GM23248 (cell line): ENCODE measurements around the gene PYGB. TPM values are rescaled to one million over a fixed set of nuclear protein-coding genes. Genes with fewer than 3 reads are reported as not detected.
A peak's percentile ranks its signal among the peaks of the same experiment; 100 is the strongest.

ENCODE experiments used
- DNase-seq: peaks from one replicate; pipeline ENCODE4 v3.0.0-alpha.2; 2015
- H2AFZ ChIP-seq: fragments of 200-600 bp; sonication (generic); 2 replicates; pipeline ENCODE4 v1.6.1; 2016; ENCODE audit warnings: antibody characterized with exemption
- H3F3A ChIP-seq: fragments of 200-600 bp; sonication (generic); 2 replicates; pipeline ENCODE4 v1.6.1; 2016; ENCODE audit warnings: mild to moderate bottlenecking, antibody characterized with exemption, mixed run types; ENCODE audit not compliant: insufficient read depth
- H3K27ac ChIP-seq: fragments of 200-600 bp; sonication (generic); 2 replicates; pipeline ENCODE4 v1.5.1; 2016; ENCODE audit warnings: mild to moderate bottlenecking
- H3K27me3 ChIP-seq: fragments of 200-600 bp; sonication (generic); replicated peaks from 2 replicates; pipeline ENCODE4 v1.6.1; 2016; ENCODE audit warnings: mild to moderate bottlenecking; ENCODE audit not compliant: insufficient read depth
- H3K36me3 ChIP-seq: fragments of 200-600 bp; sonication (generic); 2 replicates; pipeline ENCODE4 v1.6.1; 2016; ENCODE audit warnings: low read depth, mild to moderate bottlenecking
- H3K4me1 ChIP-seq: fragments of 200-600 bp; sonication (generic); 2 replicates; pipeline ENCODE4 v1.6.1; 2016; ENCODE audit warnings: mild to moderate bottlenecking; ENCODE audit not compliant: insufficient read depth
- H3K4me2 ChIP-seq: fragments of 200-600 bp; sonication (generic); one replicate; pipeline ENCODE4 v1.6.1; 2016; ENCODE audit warnings: mild to moderate bottlenecking; ENCODE audit not compliant: unreplicated experiment
- H3K4me3 ChIP-seq: fragments of 200-600 bp; sonication (generic); 2 replicates; pipeline ENCODE4 v1.5.1; 2016; ENCODE audit warnings: mild to moderate bottlenecking
- H3K79me2 ChIP-seq: fragments of 200-600 bp; sonication (generic); 2 replicates; pipeline ENCODE4 v1.6.1; 2016; ENCODE audit warnings: mild to moderate bottlenecking; ENCODE audit not compliant: insufficient read depth
- H3K9ac ChIP-seq: fragments of 200-600 bp; sonication (generic); 2 replicates; pipeline ENCODE4 v1.6.1; 2016; ENCODE audit warnings: mild to moderate bottlenecking
- H3K9me2 ChIP-seq: fragments of 200-600 bp; sonication (generic); 2 replicates; pipeline ENCODE4 v1.6.1; 2016; ENCODE audit warnings: mixed run types, mild to moderate bottlenecking, moderate library complexity; ENCODE audit not compliant: insufficient read depth
- H3K9me3 ChIP-seq: fragments of 200-600 bp; sonication (generic); one replicate; pipeline ENCODE4 v1.6.1; 2017; ENCODE audit warnings: low read depth
- H4K20me1 ChIP-seq: fragments of 200-600 bp; sonication (generic); 2 replicates; pipeline ENCODE4 v1.6.0; 2016; ENCODE audit not compliant: insufficient read depth
- EZH2 ChIP-seq: fragments of 200-600 bp; sonication (generic); IDR thresholded peaks from 2 replicates; pipeline ENCODE4 v1.6.1; 2018; ENCODE audit warnings: antibody characterized with exemption, mild to moderate bottlenecking; ENCODE audit not compliant: insufficient read depth, poor library complexity, severe bottlenecking
- EZH2phosphoT487 ChIP-seq: fragments of 200-600 bp; sonication (generic); IDR thresholded peaks from 2 replicates; pipeline ENCODE4 v1.6.1; 2018; ENCODE audit warnings: antibody characterized with exemption, moderate library complexity, mild to moderate bottlenecking, low read depth; ENCODE audit not compliant: insufficient read depth
- WGBS, 2 experiments: methylation state at CpG; one replicate each; pipeline ENCODE4 v1.1.6; 2015 to 2017; ENCODE audit warnings: low lambda C conversion rate in 2 of 2, low coverage in 1 of 2; ENCODE audit errors: missing lambda C conversion rate in 2 of 2; 5-methylcytosine and 5-hydroxymethylcytosine counted together
- in situ Hi-C: fragments of 300-500 bp; cut with MboI; formaldehyde crosslinking; loops from 2 replicates; pipeline ENCODE4 v1.15.0; 2020
- polyA plus RNA-seq: library from polyadenylated mRNA; unstranded; fragments of >200 nt; fragmentation: Nextera tagmentation; extraction: Ambion mirVana; gene quantifications from 2 replicates; pipeline ENCODE4 v1.2.1, GENCODE V29; 2016
- total RNA-seq: library from RNA; depleted of rRNA; stranded (reverse); fragments of >200 nt; shearing (Covaris generic); gene quantifications from 2 replicates; pipeline ENCODE4 v1.2.3, GENCODE V29; 2014; rRNA removed

Gene PYGB
- total RNA-seq (116 and 123 TPM in 2 replicates), polyA plus RNA-seq (74.1 and 78.3 TPM in 2 replicates)

DNA sequence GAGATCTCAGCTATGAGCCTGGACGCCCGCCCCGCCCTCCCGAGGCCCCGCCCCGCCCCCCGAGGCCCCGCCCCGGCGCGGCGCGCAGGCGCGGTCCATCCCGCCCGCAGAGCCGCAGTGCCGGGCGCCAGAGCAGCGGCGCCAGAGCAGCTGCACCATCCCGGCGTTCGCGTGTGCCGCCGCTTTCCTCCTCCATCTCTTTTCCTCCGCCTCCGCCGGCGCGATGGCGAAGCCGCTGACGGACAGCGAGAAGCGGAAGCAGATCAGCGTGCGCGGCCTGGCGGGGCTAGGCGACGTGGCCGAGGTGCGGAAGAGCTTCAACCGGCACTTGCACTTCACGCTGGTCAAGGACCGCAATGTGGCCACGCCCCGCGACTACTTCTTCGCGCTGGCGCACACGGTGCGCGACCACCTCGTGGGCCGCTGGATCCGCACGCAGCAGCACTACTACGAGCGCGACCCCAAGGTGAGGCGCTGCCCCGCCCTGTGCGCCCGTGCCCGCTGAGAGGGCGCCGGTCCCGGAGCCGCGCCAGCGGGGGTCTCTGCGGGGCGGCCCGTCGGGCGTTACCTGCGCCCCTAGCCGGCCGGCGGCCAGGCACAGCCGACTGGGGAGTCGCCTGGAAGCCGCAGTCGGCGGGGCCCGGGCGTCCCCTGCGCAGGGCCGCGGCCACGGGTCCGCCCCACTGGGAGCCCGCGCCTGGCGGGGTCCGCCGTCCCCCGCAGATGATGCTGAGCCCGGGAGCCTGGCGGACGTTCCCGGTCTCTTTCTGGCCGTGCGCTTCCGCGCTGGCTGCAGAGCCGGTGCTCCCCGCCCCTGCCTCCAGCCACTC is at the start of gene PYGB:
TSS of gene PYGB (plus strand) at position 130 of the 830 bp plus-strand sequence. CDS start at position 224, 94 bp downstream.
- H3K9me3 ChIP-seq: no peaks in the 10 kb centered on the region
- WGBS, 2 experiments: 1% methylated on average over 60 to 76 of the region's 113 CpGs
- H2AFZ ChIP-seq: peak within 1 kb of the TSS; percentile 90
- in situ Hi-C loops: no loop called here
- no peaks in the 10 kb centered on the region for H3K9me2 ChIP-seq
- peaks cover 18% of the 10 kb centered on the region for H3F3A ChIP-seq
- H3K4me3 ChIP-seq: peak within 1 kb of the TSS; percentile 81
- H3K79me2 ChIP-seq: peaks cover 47% of the 10 kb centered on the region
- no peak for TF ChIP-seq EZH2phosphoT487
- no peaks in the 10 kb centered on the region for H4K20me1 ChIP-seq
- peak within 1 kb of the TSS; percentile 90 for H3K4me2 ChIP-seq
- peak; percentile 93 for DNase-seq
- peak within 1 kb of the TSS; percentile 71 for H3K27ac ChIP-seq
- H3K27me3 ChIP-seq: no peaks in the 10 kb centered on the region
- H3K4me1 ChIP-seq: peaks cover 29% of the 10 kb centered on the region
- H3K36me3 ChIP-seq: peaks cover 4% of the 10 kb centered on the region; the same call in 1 of the 2 replicates
- H3K9ac ChIP-seq: peak within 1 kb of the TSS; percentile 82

DNA sequence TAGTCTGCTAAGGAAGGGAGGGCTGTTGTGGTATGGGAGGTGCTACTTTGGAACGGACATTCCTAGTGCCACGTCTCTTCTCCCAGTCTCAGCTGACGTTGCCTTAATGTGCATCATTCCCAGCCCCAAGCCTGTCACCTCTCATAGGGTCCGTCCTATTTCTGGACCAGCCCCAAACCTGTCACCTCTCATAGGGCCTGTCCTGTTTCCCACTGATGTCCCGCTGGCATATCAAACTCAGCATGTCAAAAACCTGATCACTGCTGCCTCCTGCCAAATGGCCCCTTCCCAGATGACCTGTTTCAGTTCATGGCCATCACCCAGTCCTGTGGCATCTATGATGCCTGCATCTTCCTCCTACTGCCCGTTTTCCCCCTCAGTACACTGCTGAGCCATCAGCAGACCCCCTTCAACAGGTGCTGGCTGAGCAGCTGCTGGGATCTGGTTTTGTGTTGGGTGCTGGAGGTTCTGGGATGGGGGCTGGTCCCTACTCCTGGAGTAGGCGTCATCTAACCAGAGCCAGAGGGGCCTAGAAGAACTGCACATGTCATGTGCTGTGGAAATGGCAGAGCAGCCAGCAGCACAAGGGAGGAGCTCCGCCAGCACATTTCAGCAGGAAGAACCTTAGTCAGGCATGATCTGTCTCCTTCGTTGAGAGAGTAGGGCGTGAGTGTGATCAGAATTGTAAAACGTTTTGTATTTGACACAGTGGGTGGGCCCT is 49.1 kb upstream of the PYGB start:
- Histone ChIP-seq H3K4me1 (peaks cover 19% of the 10 kb centered on the region), H3F3A (peaks cover 8% of the 10 kb centered on the region; the same call in 1 of the 2 replicates), H3K4me2 (no peak overlapping the region), H3K36me3 (no peaks in the 10 kb centered on the region), H4K20me1 (no peaks in the 10 kb centered on the region), H3K27me3 (no peaks in the 10 kb centered on the region), H3K9me2 (no peaks in the 10 kb centered on the region), H3K27ac (peak overlapping the region; percentile 30; the same call in 1 of the 2 replicates), H3K79me2 (peaks cover 82% of the 10 kb centered on the region), H3K9ac (peak overlapping the region; percentile 23; the same call in 1 of the 2 replicates), H3K4me3 (no peak overlapping the region), H3K9me3 (no peaks in the 10 kb centered on the region), H2AFZ (no peak overlapping the region)
- TF ChIP-seq EZH2: no peak
- TF ChIP-seq EZH2phosphoT487: no peak
- in situ Hi-C loops: no loop called here
- DNase-seq: peak; percentile 70
- 50 to 52% methylated on average over 11 of the region's 11 CpGs for WGBS, 2 experiments

DNA sequence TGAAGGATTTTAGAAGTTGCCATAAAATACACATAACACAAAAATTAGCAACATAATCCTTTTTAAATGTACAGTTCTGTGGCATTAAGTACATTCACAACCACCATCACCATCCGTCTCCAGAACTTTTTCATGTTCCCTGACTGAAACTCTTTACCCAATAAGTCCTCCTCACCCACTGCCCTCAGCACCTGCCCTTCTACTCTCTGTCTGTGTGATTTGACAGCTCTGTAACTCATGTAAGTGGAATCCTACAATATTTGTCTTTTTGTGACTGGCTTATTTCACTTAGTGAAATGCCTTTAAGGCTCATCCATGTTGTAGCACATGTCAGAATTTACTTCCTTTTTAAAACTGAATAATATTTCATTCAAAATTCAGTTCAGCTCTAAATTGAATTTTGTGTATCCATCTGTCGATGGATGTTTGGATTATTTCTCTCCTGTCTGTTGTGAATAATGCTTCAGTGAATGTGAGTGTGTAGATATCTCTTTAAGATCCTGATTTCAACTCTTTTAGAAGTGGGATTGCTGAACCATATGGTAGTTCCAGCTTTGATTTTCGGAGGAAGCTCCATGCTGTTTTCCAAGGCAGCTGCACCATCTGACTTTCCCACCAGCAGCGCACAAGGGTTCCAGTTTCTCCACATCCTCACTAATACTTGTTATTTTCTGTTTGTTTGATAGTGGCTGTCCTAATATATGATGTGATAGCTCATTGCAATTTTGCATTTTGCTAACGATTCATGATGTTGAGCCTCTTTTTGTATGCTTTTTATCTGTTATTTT is 48.2 kb upstream of the PYGB start:
- H4K20me1 ChIP-seq: no peaks in the 10 kb centered on the region

DNA sequence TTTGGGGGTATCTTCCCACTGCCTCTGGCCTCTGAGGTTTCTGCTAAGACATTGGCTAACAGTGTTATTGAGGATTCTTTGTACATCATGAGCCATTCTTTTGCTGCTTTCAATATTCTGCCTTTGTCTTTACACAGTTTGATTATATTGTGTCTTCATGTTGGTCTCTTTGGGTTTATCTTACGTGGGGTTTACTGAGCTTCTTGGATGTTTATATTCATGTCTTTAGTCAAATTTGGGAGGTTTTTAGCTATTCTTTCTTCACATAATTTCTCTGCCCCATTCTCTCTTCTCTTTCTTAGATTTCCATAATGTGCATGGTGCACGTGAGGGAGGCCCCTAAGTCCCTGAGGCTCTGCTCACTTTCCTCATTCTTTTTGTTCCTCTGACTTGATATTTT is 44.8 kb upstream of the PYGB start:
- Histone ChIP-seq H3K9me2 (no peaks in the 10 kb centered on the region), H3K4me1 (peaks cover 19% of the 10 kb centered on the region), H4K20me1 (no peaks in the 10 kb centered on the region), H3K4me2 (no peak overlapping the region), H3F3A (0 out of 2 replicates have a peak, but pooled peaks cover 6% of the 10 kb centered on the region), H3K9ac (no peak overlapping the region), H2AFZ (no peak overlapping the region), H3K27ac (no peak overlapping the region), H3K27me3 (no peaks in the 10 kb centered on the region), H3K4me3 (no peak overlapping the region), H3K36me3 (no peaks in the 10 kb centered on the region), H3K79me2 (peaks cover 95% of the 10 kb centered on the region), H3K9me3 (no peaks in the 10 kb centered on the region)
- WGBS, 2 experiments: 100% methylated on average over 2 of the region's 2 CpGs
- DNase-seq: no peak
- in situ Hi-C loops: no loop called here
- TF ChIP-seq EZH2phosphoT487 (no peak), EZH2 (no peak)

More for the DNA sequence above, 48.2 kb upstream of the PYGB start:
- Histone ChIP-seq H3K4me2 (no peak overlapping the region), H3K4me3 (no peak overlapping the region), H2AFZ (no peak overlapping the region), H3K36me3 (no peaks in the 10 kb centered on the region), H3K79me2 (peaks cover 90% of the 10 kb centered on the region), H3F3A (0 out of 2 replicates have a peak, but pooled peaks cover 6% of the 10 kb centered on the region), H3K4me1 (peaks cover 19% of the 10 kb centered on the region), H3K9me2 (no peaks in the 10 kb centered on the region), H3K27ac (0 out of 2 replicates have a peak overlapping the region, but pooled peaks have one; percentile 1), H3K9me3 (no peaks in the 10 kb centered on the region), H3K27me3 (no peaks in the 10 kb centered on the region), H3K9ac (peak overlapping the region; percentile 23; the same call in 1 of the 2 replicates)
- in situ Hi-C loops: no loop called here
- TF ChIP-seq EZH2phosphoT487: no peak
- no peak for TF ChIP-seq EZH2
- DNase-seq: no peak
- WGBS, 2 experiments: 61 to 62% methylated on average over 5 of the region's 5 CpGs
